SU-DHL-6 (cell line): Measurements from ENCODE around the gene BRIP1.

Experiments
- CTCF ChIP-seq: fragments of 200-600 bp; sonication (generic); IDR thresholded peaks from one replicate; pipeline ENCODE4 v1.5.1; 2017; ENCODE audit warnings: antibody characterized with exemption, mild to moderate bottlenecking, low read length, moderate library complexity; ENCODE audit not compliant: insufficient read depth, poor library complexity, severe bottlenecking
- EZH2phosphoT487 ChIP-seq: fragments of 200-600 bp; sonication (generic), shearing (Covaris generic); conservative IDR thresholded peaks from 2 replicates; pipeline ENCODE4 v1.6.1; 2018; ENCODE audit warnings: mild to moderate bottlenecking, antibody characterized with exemption, low read length, moderate library complexity, mixed read lengths

GRCh38 chr17:61770043-61770442 is 93.3 kb downstream of the BRIP1 start:
- no peak for TF ChIP-seq CTCF
- no peak for TF ChIP-seq EZH2phosphoT487
